ENCODE results near the gene LPP. TPM values are rescaled to one million over a fixed set of nuclear protein-coding genes. Genes with fewer than 3 reads are reported as not detected.

LPP gene
- polyA plus RNA-seq, 2 donors: 10.5 to 12.9 TPM

GRCh38 chr3:188870431-188870830 is 716.5 kb downstream of the LPP start:
- no peaks in the 10 kb centered on the region for H3K9me3 ChIP-seq (ENCODE audit: control insufficient read depth in 2 of 2, insufficient read depth in 1 of 2, low read depth in 1 of 2, low read length in 1 of 2)
- no peaks in the 10 kb centered on the region for H3K27me3 ChIP-seq (ENCODE audit: control insufficient read depth in 1 of 2, insufficient read depth in 2 of 2, low read length in 2 of 2)
- 88 to 91% methylated on average over 8 of the region's 8 CpGs for WGBS, 2 donors
- H3K4me3 ChIP-seq (ENCODE audit: low read depth in 1 of 2, low read length in 2 of 2): no peak overlapping the region
- no peak overlapping the region for H3K27ac ChIP-seq (ENCODE audit: low read depth in 2 of 2, low read length in 1 of 2)
- H3K36me3 ChIP-seq (ENCODE audit: control insufficient read depth in 2 of 2, insufficient read depth in 2 of 2, low read length in 1 of 2): peaks cover 7% of the 10 kb centered on the region in 2 donors
- peaks cover 0 to 3% of the 10 kb centered on the region in 2 donors for H3K4me1 ChIP-seq (ENCODE audit: control insufficient read depth in 2 of 2, insufficient read depth in 2 of 2, low read length in 1 of 2)

GRCh38 chr3:188874576-188874975 is 720.6 kb downstream of the LPP start:
- peaks cover 2 to 7% of the 10 kb centered on the region in 2 donors for H3K36me3 ChIP-seq (ENCODE audit: control insufficient read depth in 2 of 2, insufficient read depth in 2 of 2, low read length in 1 of 2)
- H3K27ac ChIP-seq (ENCODE audit: low read depth in 2 of 2, low read length in 1 of 2): no peak overlapping the region
- H3K9me3 ChIP-seq (ENCODE audit: control insufficient read depth in 2 of 2, insufficient read depth in 1 of 2, low read depth in 1 of 2, low read length in 1 of 2): no peaks in the 10 kb centered on the region
- H3K27me3 ChIP-seq (ENCODE audit: control insufficient read depth in 1 of 2, insufficient read depth in 2 of 2, low read length in 2 of 2): no peaks in the 10 kb centered on the region
- H3K4me1 ChIP-seq (ENCODE audit: control insufficient read depth in 2 of 2, insufficient read depth in 2 of 2, low read length in 1 of 2): no peaks in the 10 kb centered on the region
- 72 to 77% methylated on average over 1 of the region's 1 CpG for WGBS, 2 donors
- no peak overlapping the region for H3K4me3 ChIP-seq (ENCODE audit: low read depth in 1 of 2, low read length in 2 of 2)

- WGBS, 2 donors: 61 to 79% methylated on average over 1 of the region's 1 CpG
- H3K27ac ChIP-seq (ENCODE audit: low read depth in 2 of 2, low read length in 1 of 2): no peak overlapping the region
- H3K9me3 ChIP-seq (ENCODE audit: control insufficient read depth in 2 of 2, insufficient read depth in 1 of 2, low read depth in 1 of 2, low read length in 1 of 2): no peaks in the 10 kb centered on the region
- no peaks in the 10 kb centered on the region for H3K4me1 ChIP-seq (ENCODE audit: control insufficient read depth in 2 of 2, insufficient read depth in 2 of 2, low read length in 1 of 2)
- H3K36me3 ChIP-seq (ENCODE audit: control insufficient read depth in 2 of 2, insufficient read depth in 2 of 2, low read length in 1 of 2): peaks cover 2 to 7% of the 10 kb centered on the region in 2 donors
- H3K4me3 ChIP-seq (ENCODE audit: low read depth in 1 of 2, low read length in 2 of 2): no peak overlapping the region
- no peaks in the 10 kb centered on the region for H3K27me3 ChIP-seq (ENCODE audit: control insufficient read depth in 1 of 2, insufficient read depth in 2 of 2, low read length in 2 of 2)
Measured at GRCh38 chr3:188875413-188875812, 721.5 kb downstream of the LPP start.

DNA sequence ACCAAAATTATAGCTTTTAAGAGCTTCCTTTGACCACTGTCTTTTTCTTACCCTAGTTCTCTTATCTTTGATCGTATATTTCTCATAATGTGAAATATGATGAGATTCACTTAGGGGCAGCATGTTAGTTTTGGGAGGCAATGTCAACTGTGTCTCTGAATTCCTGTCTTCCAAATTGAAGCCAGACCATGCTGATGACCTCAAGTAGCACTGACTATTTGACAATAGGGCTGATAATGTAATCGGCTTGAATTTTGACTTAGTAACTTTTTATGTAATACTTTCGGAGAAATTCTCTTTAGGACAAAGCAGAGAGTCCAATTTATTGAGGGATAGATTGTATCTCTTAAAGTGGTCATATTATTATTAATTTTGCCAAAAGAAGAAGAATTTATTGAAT is 722.4 kb downstream of the LPP start:
- Histone ChIP-seq H3K36me3 (ENCODE audit: control insufficient read depth in 2 of 2, insufficient read depth in 2 of 2, low read length in 1 of 2) (peaks cover 2 to 7% of the 10 kb centered on the region in 2 donors), H3K27ac (ENCODE audit: low read depth in 2 of 2, low read length in 1 of 2) (no peak overlapping the region), H3K9me3 (ENCODE audit: control insufficient read depth in 2 of 2, insufficient read depth in 1 of 2, low read depth in 1 of 2, low read length in 1 of 2) (no peaks in the 10 kb centered on the region), H3K27me3 (ENCODE audit: control insufficient read depth in 1 of 2, insufficient read depth in 2 of 2, low read length in 2 of 2) (no peaks in the 10 kb centered on the region), H3K4me3 (ENCODE audit: low read depth in 1 of 2, low read length in 2 of 2) (no peak overlapping the region), H3K4me1 (ENCODE audit: control insufficient read depth in 2 of 2, insufficient read depth in 2 of 2, low read length in 1 of 2) (no peaks in the 10 kb centered on the region)
- 86 to 87% methylated on average over 3 of the region's 3 CpGs for WGBS, 2 donors

- Histone ChIP-seq H3K36me3 (ENCODE audit: control insufficient read depth in 2 of 2, insufficient read depth in 2 of 2, low read length in 1 of 2) (peaks cover 2 to 7% of the 10 kb centered on the region in 2 donors), H3K4me3 (ENCODE audit: low read depth in 1 of 2, low read length in 2 of 2) (no peak overlapping the region), H3K4me1 (ENCODE audit: control insufficient read depth in 2 of 2, insufficient read depth in 2 of 2, low read length in 1 of 2) (no peaks in the 10 kb centered on the region), H3K27me3 (ENCODE audit: control insufficient read depth in 1 of 2, insufficient read depth in 2 of 2, low read length in 2 of 2) (no peaks in the 10 kb centered on the region), H3K27ac (ENCODE audit: low read depth in 2 of 2, low read length in 1 of 2) (no peak overlapping the region), H3K9me3 (ENCODE audit: control insufficient read depth in 2 of 2, insufficient read depth in 1 of 2, low read depth in 1 of 2, low read length in 1 of 2) (no peaks in the 10 kb centered on the region)
- 78 to 84% methylated on average over 3 of the region's 3 CpGs for WGBS, 2 donors
Measured at GRCh38 chr3:188877381-188877780, 723.4 kb downstream of the LPP start.

DNA sequence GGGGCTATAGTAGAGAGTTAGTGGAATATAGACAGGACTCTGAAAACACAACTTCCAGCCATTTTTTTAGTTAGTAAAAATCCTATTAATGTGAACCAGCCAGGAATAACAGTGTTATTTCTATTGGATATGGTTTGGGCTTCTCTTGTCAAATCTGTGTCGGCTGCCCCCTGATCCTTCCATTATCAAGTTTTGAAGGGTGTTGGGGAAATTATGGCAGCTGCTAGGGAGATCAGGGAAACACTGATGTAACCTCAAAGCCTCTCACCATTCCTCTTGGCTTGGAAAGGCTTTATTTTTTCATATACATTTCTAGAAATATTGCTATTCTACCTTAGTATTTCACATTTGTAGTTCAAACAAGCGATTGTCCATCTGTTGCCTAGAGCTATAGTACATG is 724.1 kb downstream of the LPP start:
- Histone ChIP-seq H3K4me1 (ENCODE audit: control insufficient read depth in 2 of 2, insufficient read depth in 2 of 2, low read length in 1 of 2) (no peaks in the 10 kb centered on the region), H3K4me3 (ENCODE audit: low read depth in 1 of 2, low read length in 2 of 2) (no peak overlapping the region), H3K27ac (ENCODE audit: low read depth in 2 of 2, low read length in 1 of 2) (no peak overlapping the region), H3K27me3 (ENCODE audit: control insufficient read depth in 1 of 2, insufficient read depth in 2 of 2, low read length in 2 of 2) (no peaks in the 10 kb centered on the region), H3K9me3 (ENCODE audit: control insufficient read depth in 2 of 2, insufficient read depth in 1 of 2, low read depth in 1 of 2, low read length in 1 of 2) (no peaks in the 10 kb centered on the region), H3K36me3 (ENCODE audit: control insufficient read depth in 2 of 2, insufficient read depth in 2 of 2, low read length in 1 of 2) (peaks cover 2 to 7% of the 10 kb centered on the region in 2 donors)
- 90 to 92% methylated on average over 2 of the region's 2 CpGs for WGBS, 2 donors

DNA sequence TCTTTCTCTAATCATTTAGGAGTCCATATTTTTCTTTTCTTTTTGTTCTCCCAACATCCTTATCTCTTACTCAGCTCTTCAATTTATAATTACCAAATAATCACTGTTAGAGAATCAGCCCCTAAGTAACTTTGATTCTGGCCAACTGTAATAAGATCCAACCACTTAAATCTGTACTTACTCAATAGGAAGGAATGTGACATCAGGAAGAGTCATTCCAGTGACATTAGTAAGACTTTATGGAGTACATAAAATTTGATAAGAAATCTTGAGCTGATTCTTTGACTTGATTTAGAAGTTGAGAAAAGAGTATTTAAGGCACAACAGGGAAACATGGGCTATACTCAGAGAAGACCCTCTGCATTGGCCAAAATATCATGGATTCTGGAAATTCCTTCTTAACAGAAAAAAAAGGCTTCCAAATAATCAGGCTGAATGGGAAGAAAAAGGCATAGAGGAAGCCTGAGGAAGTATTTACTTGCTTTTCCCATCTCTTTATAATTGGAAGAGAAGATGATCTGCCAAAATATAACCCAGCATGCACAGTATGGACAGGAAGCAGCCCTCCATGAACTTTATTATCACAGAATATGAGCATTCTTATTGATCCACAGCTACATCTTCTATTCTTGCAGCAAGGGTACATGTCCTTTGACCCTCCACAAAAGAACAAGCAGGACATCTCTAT is 728.1 kb downstream of the LPP start:
- no peaks in the 10 kb centered on the region for H3K27me3 ChIP-seq (ENCODE audit: control insufficient read depth in 1 of 2, insufficient read depth in 2 of 2, low read length in 2 of 2)
- H3K27ac ChIP-seq (ENCODE audit: low read depth in 2 of 2, low read length in 1 of 2): no peak overlapping the region
- no peaks in the 10 kb centered on the region for H3K36me3 ChIP-seq (ENCODE audit: control insufficient read depth in 2 of 2, insufficient read depth in 2 of 2, low read length in 1 of 2)
- no peaks in the 10 kb centered on the region for H3K9me3 ChIP-seq (ENCODE audit: control insufficient read depth in 2 of 2, insufficient read depth in 1 of 2, low read depth in 1 of 2, low read length in 1 of 2)
- H3K4me3 ChIP-seq (ENCODE audit: low read depth in 1 of 2, low read length in 2 of 2): no peak overlapping the region
- no peaks in the 10 kb centered on the region for H3K4me1 ChIP-seq (ENCODE audit: control insufficient read depth in 2 of 2, insufficient read depth in 2 of 2, low read length in 1 of 2)

DNA sequence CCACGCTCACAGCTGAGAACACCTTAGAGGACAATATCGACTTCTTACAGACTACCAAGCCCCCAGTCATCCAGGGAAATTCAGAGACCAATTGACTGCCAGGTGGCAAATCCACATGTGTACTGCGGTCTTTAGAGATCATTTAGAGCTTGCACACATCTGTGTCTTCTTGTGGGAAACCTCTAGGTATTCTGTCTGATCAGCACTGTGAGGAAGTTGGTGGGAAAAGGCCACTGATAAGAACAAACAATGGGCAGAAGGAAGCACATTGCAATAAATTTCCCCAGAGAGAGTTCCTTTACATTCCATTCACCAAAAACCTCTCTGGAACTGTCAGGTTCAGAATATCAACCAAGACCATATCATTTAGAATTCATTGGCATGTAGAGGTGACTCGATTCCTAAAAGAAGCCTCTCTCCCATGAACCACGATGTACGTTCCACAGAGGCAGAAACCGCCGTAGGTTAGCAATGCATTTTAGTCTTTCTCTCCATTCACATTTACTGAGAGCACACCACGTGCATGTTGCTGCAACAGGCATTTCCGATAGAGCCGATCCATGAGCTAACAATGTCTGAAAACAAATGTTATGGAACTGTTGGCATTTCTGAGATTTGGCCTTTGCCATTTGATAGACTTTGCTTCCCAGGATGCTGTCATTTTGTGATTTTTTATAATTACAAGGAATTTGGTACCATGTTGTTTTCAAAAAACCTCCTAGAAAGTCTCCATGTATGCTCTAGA is 730.5 kb downstream of the LPP start:
- Histone ChIP-seq H3K4me1 (ENCODE audit: control insufficient read depth in 2 of 2, insufficient read depth in 2 of 2, low read length in 1 of 2) (no peaks in the 10 kb centered on the region), H3K27me3 (ENCODE audit: control insufficient read depth in 1 of 2, insufficient read depth in 2 of 2, low read length in 2 of 2) (no peaks in the 10 kb centered on the region), H3K27ac (ENCODE audit: low read depth in 2 of 2, low read length in 1 of 2) (no peak overlapping the region), H3K9me3 (ENCODE audit: control insufficient read depth in 2 of 2, insufficient read depth in 1 of 2, low read depth in 1 of 2, low read length in 1 of 2) (no peaks in the 10 kb centered on the region), H3K4me3 (ENCODE audit: low read depth in 1 of 2, low read length in 2 of 2) (no peak overlapping the region), H3K36me3 (ENCODE audit: control insufficient read depth in 2 of 2, insufficient read depth in 2 of 2, low read length in 1 of 2) (no peaks in the 10 kb centered on the region)
- WGBS, 2 donors: 94 to 98% methylated on average over 11 of the region's 11 CpGs

DNA sequence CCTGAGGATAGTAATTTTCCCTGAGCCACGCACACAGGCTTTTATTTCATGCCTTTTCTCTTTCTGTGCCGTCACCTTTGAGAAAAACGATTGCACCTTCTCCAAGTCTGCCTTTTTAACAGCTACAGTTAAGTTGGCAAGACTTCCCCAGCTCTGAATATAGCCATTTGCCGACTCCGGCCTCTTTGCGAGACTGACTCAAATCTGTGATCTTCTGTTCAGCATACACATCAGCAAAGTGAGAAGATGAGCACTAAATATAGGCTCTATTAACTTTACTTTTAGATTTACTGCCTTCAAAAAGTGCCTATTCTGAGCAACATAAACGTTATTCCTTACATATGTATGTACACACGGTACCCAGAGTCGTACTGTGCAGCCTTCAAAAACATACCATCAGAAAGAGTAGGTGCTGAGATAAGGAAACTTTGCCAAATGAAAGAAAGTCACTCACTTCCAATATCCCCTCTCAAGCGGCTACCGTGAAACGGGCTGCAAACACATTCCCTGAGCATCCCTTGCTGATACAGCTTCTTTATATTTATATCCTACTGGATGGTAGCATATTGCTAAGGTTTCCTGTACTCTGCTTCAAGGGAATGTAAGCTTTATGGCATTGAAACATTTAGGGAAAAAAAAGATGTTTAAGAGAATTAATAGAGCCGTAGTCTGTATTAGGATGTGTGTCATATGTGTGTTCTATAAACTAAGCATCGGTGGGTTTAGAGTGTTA is 734.5 kb downstream of the LPP start:
- H3K27me3 ChIP-seq (ENCODE audit: control insufficient read depth in 1 of 2, insufficient read depth in 2 of 2, low read length in 2 of 2): no peaks in the 10 kb centered on the region
- H3K4me3 ChIP-seq (ENCODE audit: low read depth in 1 of 2, low read length in 2 of 2): no peak overlapping the region
- 80 to 86% methylated on average over 14 of the region's 14 CpGs for WGBS, 2 donors
- no peaks in the 10 kb centered on the region for H3K4me1 ChIP-seq (ENCODE audit: control insufficient read depth in 2 of 2, insufficient read depth in 2 of 2, low read length in 1 of 2)
- H3K36me3 ChIP-seq (ENCODE audit: control insufficient read depth in 2 of 2, insufficient read depth in 2 of 2, low read length in 1 of 2): no peaks in the 10 kb centered on the region
- no peak overlapping the region for H3K27ac ChIP-seq (ENCODE audit: low read depth in 2 of 2, low read length in 1 of 2)
- H3K9me3 ChIP-seq (ENCODE audit: control insufficient read depth in 2 of 2, insufficient read depth in 1 of 2, low read depth in 1 of 2, low read length in 1 of 2): no peaks in the 10 kb centered on the region
